Measurements from ENCODE around the gene BLTP2.

Gene BLTP2

DNA sequence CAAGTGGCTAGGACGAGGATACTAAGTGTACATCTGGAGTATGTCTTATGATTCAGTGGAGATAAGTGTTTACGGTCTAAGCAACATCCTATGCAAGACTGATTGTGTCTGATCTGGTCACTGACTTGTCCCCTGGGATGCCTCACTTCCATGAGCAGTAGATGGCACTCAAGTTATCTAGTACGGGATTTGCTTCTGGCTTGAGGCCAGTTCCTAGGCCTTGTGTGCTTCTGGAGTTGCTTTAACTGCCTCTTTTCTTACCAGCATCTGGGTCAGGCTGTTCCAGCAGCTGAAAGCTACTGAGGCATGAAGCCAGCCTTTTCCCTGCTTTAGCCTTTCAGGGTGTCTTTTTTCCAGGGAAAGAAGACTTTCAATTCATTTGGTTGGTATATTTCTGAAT, 40.0 kb upstream of the BLTP2 start:
- Histone ChIP-seq H3K36me3 (replicated peaks) (peaks cover 97% of the 10 kb centered on the region), H3K27me3 (replicated peaks) (no peaks in the 10 kb centered on the region), H3K27ac (no peak overlapping the region), H3K4me3 (ENCODE audit: low read depth, low read length) (no peak overlapping the region)
- in situ Hi-C loops (cut with HindIII; ENCODE audit: low pct_ligation_motif_present, low sequenced_read_pairs) = no loop called here
- DNase-seq = peak; percentile 10
- TF ChIP-seq, protein P1, sequence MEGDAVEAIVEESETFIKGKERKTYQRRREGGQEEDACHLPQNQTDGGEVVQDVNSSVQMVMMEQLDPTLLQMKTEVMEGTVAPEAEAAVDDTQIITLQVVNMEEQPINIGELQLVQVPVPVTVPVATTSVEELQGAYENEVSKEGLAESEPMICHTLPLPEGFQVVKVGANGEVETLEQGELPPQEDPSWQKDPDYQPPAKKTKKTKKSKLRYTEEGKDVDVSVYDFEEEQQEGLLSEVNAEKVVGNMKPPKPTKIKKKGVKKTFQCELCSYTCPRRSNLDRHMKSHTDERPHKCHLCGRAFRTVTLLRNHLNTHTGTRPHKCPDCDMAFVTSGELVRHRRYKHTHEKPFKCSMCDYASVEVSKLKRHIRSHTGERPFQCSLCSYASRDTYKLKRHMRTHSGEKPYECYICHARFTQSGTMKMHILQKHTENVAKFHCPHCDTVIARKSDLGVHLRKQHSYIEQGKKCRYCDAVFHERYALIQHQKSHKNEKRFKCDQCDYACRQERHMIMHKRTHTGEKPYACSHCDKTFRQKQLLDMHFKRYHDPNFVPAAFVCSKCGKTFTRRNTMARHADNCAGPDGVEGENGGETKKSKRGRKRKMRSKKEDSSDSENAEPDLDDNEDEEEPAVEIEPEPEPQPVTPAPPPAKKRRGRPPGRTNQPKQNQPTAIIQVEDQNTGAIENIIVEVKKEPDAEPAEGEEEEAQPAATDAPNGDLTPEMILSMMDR (IDR thresholded peaks at IDR 0.05; ENCODE audit: low read depth, low read length, missing control alignments) = peak; percentile 16

DNA sequence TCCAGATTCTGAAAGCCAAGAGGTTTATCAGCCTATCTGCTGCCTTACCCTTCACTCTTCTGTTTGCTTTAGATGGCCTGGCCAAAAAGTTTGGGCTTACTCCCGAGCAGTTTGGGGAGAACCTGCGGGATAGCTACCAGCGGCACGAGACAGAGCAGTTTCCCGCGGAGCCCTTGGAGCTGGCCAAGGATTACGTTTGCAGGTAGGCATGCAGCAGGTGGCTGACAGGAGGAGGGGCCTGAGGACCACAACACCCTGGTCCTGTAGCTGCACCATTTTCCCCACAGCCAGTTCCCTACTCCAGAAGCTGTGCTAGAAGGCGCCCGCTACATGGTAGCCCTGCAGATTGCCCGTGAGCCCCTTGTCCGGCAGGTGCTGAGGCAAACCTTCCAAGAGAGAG, 37.7 kb upstream of the BLTP2 start:
- H3K27me3 ChIP-seq (replicated peaks) = no peaks in the 10 kb centered on the region
- TF ChIP-seq, protein P1 (IDR thresholded peaks at IDR 0.05; ENCODE audit: low read depth, low read length, missing control alignments) = no peak
- H3K36me3 ChIP-seq (replicated peaks) = peaks cover 96% of the 10 kb centered on the region
- H3K27ac ChIP-seq = no peak overlapping the region
- DNase-seq = no peak
- no peak overlapping the region for H3K4me3 ChIP-seq (ENCODE audit: low read depth, low read length)
- in situ Hi-C loops (cut with HindIII; ENCODE audit: low pct_ligation_motif_present, low sequenced_read_pairs) = no loop called here

DNA sequence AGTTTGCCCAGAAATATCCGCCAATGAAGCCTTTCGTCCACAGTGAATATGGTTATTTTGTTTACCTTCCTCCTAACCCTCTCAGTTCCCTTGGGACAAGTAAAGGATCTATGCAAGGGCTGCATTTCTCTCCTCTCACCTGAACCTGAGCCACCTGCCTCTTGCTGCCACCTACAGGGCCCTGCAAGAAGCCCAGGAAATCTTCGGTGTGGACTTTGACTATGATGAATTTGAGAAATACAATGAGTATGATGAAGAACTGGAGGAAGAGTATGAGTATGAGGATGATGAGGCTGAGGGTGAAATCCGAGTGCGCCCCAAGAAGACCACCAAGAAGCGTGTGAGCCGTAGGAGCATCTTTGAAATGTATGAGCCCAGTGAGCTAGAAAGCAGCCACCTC, 31.0 kb upstream of the BLTP2 start:
- Histone ChIP-seq H3K36me3 (replicated peaks) (peaks cover 97% of the 10 kb centered on the region), H3K27me3 (replicated peaks) (no peaks in the 10 kb centered on the region), H3K4me3 (ENCODE audit: low read depth, low read length) (no peak overlapping the region), H3K27ac (no peak overlapping the region)
- in situ Hi-C loops (cut with HindIII; ENCODE audit: low pct_ligation_motif_present, low sequenced_read_pairs) = no loop called here
- DNase-seq = no peak
- TF ChIP-seq, protein P1 (IDR thresholded peaks at IDR 0.05; ENCODE audit: low read depth, low read length, missing control alignments) = peak; percentile 51

DNA sequence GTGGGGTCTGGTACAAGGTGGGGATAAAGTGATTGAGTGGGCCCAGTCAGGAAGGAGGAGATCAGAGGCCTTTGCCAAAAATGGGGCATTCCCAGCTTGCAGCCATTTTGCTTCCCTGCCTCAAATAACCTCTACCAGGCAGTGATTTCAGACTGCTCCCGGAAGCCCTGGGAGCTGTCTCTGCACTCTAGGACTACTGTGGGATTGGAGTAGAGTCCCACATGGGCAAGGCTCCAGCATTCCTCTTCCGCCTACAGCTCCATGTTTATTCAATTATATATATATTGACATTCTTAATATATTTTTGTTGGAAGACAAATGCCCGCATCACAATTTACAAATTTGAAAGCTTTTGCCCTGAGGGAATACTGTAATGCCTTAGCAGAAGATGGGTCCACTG, 30.5 kb upstream of the BLTP2 start:
- Histone ChIP-seq H3K4me3 (ENCODE audit: low read depth, low read length) (no peak overlapping the region), H3K36me3 (replicated peaks) (peaks cover 97% of the 10 kb centered on the region), H3K27me3 (replicated peaks) (no peaks in the 10 kb centered on the region), H3K27ac (no peak overlapping the region)
- TF ChIP-seq, protein P1 (IDR thresholded peaks at IDR 0.05; ENCODE audit: low read depth, low read length, missing control alignments) = no peak
- in situ Hi-C loops (cut with HindIII; ENCODE audit: low pct_ligation_motif_present, low sequenced_read_pairs) = no loop called here
- no peak for DNase-seq

GRCh38 chr17:28669918-28670317, 25.0 kb upstream of the BLTP2 start:
- H3K27me3 ChIP-seq (replicated peaks) = no peaks in the 10 kb centered on the region
- H3K4me3 ChIP-seq (ENCODE audit: low read depth, low read length) = no peak overlapping the region
- H3K27ac ChIP-seq = no peak overlapping the region
- TF ChIP-seq, protein P1 (IDR thresholded peaks at IDR 0.05; ENCODE audit: low read depth, low read length, missing control alignments) = no peak
- no peak for DNase-seq
- in situ Hi-C loops (cut with HindIII; ENCODE audit: low pct_ligation_motif_present, low sequenced_read_pairs) = no loop called here
- peaks cover 62% of the 10 kb centered on the region for H3K36me3 ChIP-seq (replicated peaks)

DNA sequence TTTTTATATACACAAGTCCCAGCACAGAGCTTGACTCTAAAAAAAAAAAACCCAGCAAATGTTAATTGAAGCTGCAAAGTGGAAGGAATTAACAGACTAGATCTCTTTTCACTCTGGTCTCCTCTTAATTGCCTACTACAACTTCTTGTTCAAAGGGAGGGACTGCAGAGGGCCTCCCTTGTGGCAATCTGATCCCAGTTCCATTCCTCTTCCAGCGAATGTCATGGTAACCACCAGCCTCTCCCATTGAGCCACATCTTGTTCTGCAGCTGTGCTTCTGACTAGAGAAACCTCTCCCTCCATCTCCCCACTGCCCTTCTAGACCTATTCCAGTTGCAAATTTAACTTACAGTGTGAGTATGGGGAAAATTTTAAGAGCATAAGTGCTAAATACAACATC, 22.9 kb upstream of the BLTP2 start:
- in situ Hi-C loops (cut with HindIII; ENCODE audit: low pct_ligation_motif_present, low sequenced_read_pairs) = no loop called here
- TF ChIP-seq, protein P1 (IDR thresholded peaks at IDR 0.05; ENCODE audit: low read depth, low read length, missing control alignments) = no peak
- peaks cover 45% of the 10 kb centered on the region for H3K36me3 ChIP-seq (replicated peaks)

More for the DNA sequence above, 22.9 kb upstream of the BLTP2 start:
- no peaks in the 10 kb centered on the region for H3K27me3 ChIP-seq (replicated peaks)
- H3K27ac ChIP-seq = no peak overlapping the region
- no peak for DNase-seq
- H3K4me3 ChIP-seq (ENCODE audit: low read depth, low read length) = no peak overlapping the region

Measured in brain microvascular endothelial cell (primary cell).